ENCODE data around the gene GMFB. TPM values are rescaled to one million over a fixed set of nuclear protein-coding genes. Genes with fewer than 3 reads are reported as not detected.
A peak's percentile ranks its signal among the peaks of the same experiment; 100 is the strongest.

Gene GMFB
- total RNA-seq, 2 donors from 2014 or later = 86.2 to 96.5 TPM

- H3K9me3 ChIP-seq (ENCODE audit: control insufficient read depth, low read length) = no peaks in the 10 kb centered on the region
- H3K9me3 Mint-ChIP-seq = no peaks in the 10 kb centered on the region
- peaks cover 25% of the 10 kb centered on the region for H3K4me1 Mint-ChIP-seq
- no peak for TF ChIP-seq CTCF (conservative IDR thresholded peaks at IDR 0.05)
- H3K27me3 Mint-ChIP-seq (ENCODE audit: insufficient read depth) = no peaks in the 10 kb centered on the region
- H3K4me1 ChIP-seq (ENCODE audit: control insufficient read depth, insufficient read depth, low read length) = peaks cover 6% of the 10 kb centered on the region
- no peak overlapping the region for H3K4me3 ChIP-seq (ENCODE audit: low read length)
- H3K27me3 ChIP-seq (ENCODE audit: control insufficient read depth, insufficient read depth, low read length, poor library complexity, severe bottlenecking) = no peaks in the 10 kb centered on the region
- H3K36me3 ChIP-seq (ENCODE audit: control insufficient read depth, insufficient read depth, low read length) = peaks cover 69% of the 10 kb centered on the region
- 92% methylated on average over 1 of the region's 2 CpGs; no CpG with 5 or more reads in 1 of the 2 experiments for WGBS, 2 experiments (ENCODE audit: insufficient coverage in 1 of 2, insufficient read length in 1 of 2)
- H3K27ac Mint-ChIP-seq = no peak overlapping the region
- DNase-seq = no peak
- H3K9ac ChIP-seq (ENCODE audit: extremely low read depth, low read length, poor library complexity, severe bottlenecking) = no peak overlapping the region
- no peak overlapping the region for H3K27ac ChIP-seq (ENCODE audit: low read depth, low read length)
- peaks cover 43% of the 10 kb centered on the region for H3K36me3 Mint-ChIP-seq (ENCODE audit: low read depth)
- H3K4me3 Mint-ChIP-seq = no peak overlapping the region
Measured at GRCh38 chr14:54481695-54482094, 7.1 kb downstream of the GMFB start.

- no peak overlapping the region for H3K27ac Mint-ChIP-seq
- H3K36me3 Mint-ChIP-seq (ENCODE audit: low read depth) = peaks cover 44% of the 10 kb centered on the region
- Histone ChIP-seq H3K27ac (ENCODE audit: low read depth, low read length) (no peak overlapping the region), H3K36me3 (ENCODE audit: control insufficient read depth, insufficient read depth, low read length) (peaks cover 72% of the 10 kb centered on the region), H3K27me3 (ENCODE audit: control insufficient read depth, insufficient read depth, low read length, poor library complexity, severe bottlenecking) (no peaks in the 10 kb centered on the region), H3K9me3 (ENCODE audit: control insufficient read depth, low read length) (no peaks in the 10 kb centered on the region), H3K4me3 (ENCODE audit: low read length) (no peak overlapping the region), H3K9ac (ENCODE audit: extremely low read depth, low read length, poor library complexity, severe bottlenecking) (no peak overlapping the region), H3K4me1 (ENCODE audit: control insufficient read depth, insufficient read depth, low read length) (peaks cover 5% of the 10 kb centered on the region)
- TF ChIP-seq CTCF (conservative IDR thresholded peaks at IDR 0.05) = peak; percentile 35
- no peaks in the 10 kb centered on the region for H3K9me3 Mint-ChIP-seq
- no peaks in the 10 kb centered on the region for H3K27me3 Mint-ChIP-seq (ENCODE audit: insufficient read depth)
- DNase-seq = no peak
- 90 to 100% methylated on average over 2 to 3 of the region's 4 CpGs for WGBS, 2 experiments (ENCODE audit: insufficient coverage in 1 of 2, insufficient read length in 1 of 2)
- H3K4me3 Mint-ChIP-seq = no peak overlapping the region
- H3K4me1 Mint-ChIP-seq = peaks cover 19% of the 10 kb centered on the region
Measured at GRCh38 chr14:54480830-54481562, 7.8 kb downstream of the GMFB start.

DNA sequence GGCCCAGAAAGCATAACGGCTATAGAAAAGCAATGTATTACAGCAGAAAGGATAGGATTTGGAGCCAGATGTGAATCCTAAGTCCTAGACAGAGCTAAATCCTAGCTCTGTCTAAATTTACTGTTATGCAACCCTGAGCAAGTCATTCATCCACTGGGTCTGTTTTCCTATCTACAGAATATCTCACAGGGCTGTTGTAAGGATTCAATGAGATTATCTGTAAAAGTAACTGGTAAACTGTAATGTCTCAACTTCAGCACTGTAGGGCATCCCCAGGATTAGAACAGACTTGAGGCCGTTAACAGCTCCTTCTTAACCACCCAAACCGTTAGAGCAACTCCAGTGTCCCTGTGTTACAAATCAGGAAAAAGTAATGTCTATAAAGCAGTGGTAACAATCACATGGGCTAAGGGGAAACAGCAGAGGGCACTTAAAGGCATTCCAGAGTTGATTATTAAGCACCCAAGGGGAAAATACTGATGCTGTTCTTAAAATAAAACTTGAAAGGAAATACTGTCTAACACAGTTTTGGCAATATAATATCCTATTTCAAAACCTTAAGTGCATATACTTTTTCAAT, 10.1 kb downstream of the GMFB start:
- Histone ChIP-seq H3K27ac (ENCODE audit: low read depth, low read length) (no peak overlapping the region), H3K4me1 (ENCODE audit: control insufficient read depth, insufficient read depth, low read length) (peaks cover 5% of the 10 kb centered on the region), H3K36me3 (ENCODE audit: control insufficient read depth, insufficient read depth, low read length) (peaks cover 89% of the 10 kb centered on the region), H3K9me3 (ENCODE audit: control insufficient read depth, low read length) (no peaks in the 10 kb centered on the region), H3K4me3 (ENCODE audit: low read length) (no peak overlapping the region), H3K27me3 (ENCODE audit: control insufficient read depth, insufficient read depth, low read length, poor library complexity, severe bottlenecking) (no peaks in the 10 kb centered on the region), H3K9ac (ENCODE audit: extremely low read depth, low read length, poor library complexity, severe bottlenecking) (no peak overlapping the region)
- TF ChIP-seq CTCF (conservative IDR thresholded peaks at IDR 0.05) = no peak
- WGBS, 2 experiments (ENCODE audit: insufficient coverage in 1 of 2, insufficient read length in 1 of 2) = 92 to 95% methylated on average over 2 to 3 of the region's 3 CpGs
- Mint-ChIP-seq H3K36me3 (ENCODE audit: low read depth) (peaks cover 53% of the 10 kb centered on the region), H3K27ac (no peak overlapping the region), H3K4me3 (no peak overlapping the region), H3K9me3 (no peaks in the 10 kb centered on the region), H3K27me3 (ENCODE audit: insufficient read depth) (no peaks in the 10 kb centered on the region), H3K4me1 (peaks cover 10% of the 10 kb centered on the region)
- DNase-seq = no peak

Data from endodermal cell (in vitro differentiated cells).